Keratinocyte (primary cell): ENCODE data around the gene PRSS53.

Experiments used
- EZH2 ChIP-seq: IDR thresholded peaks from one replicate; pipeline ENCODE4 v1.6.1; 2012; ENCODE audit warnings: inconsistent platforms, mild to moderate bottlenecking, low read length, moderate library complexity
- TF ChIP-seq, protein P1 (sequence below), 3 experiments: IDR thresholded peaks in 1 of 3; conservative IDR thresholded peaks in 1 of 3; optimal IDR thresholded peaks in 1 of 3; 2 replicates in 2 of 3; 3 replicates in 1 of 3; pipeline versions ENCODE3 to v1.5.1; 2011; ENCODE audit warnings: low read length in 3 of 3, mild to moderate bottlenecking in 3 of 3, moderate library complexity in 2 of 3, control low read depth in 1 of 3, inconsistent platforms in 1 of 3; ENCODE audit not compliant: insufficient read depth in 2 of 3; ENCODE audit errors: extremely low read depth in 1 of 3

DNA sequence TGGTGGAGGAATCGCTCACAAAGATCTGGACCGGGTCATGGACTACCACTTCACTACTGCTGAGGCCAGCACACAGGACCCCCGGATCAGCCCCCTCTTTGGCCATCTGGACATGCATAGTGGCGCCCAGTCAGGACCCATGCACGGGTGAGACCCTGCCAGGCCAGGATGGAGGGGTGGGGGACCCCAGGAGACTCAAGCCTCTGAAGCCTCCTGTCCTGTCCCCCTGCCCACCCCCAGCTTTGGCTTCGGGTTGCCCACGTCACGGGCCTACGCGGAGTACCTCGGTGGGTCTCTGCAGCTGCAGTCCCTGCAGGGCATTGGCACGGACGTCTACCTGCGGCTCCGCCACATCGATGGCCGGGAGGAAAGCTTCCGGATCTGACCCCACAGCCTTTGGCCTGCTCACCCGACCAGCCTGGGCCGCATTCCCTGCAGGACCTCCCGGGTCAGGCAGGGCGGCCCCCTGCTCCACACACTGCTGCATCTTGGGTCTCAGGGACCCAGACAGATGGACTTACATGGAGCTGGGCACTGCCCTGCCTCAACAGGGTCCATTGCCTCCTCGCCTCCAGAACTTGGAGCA lies 23.2 kb upstream of the PRSS53 start:
- TF ChIP-seq, protein P1, sequence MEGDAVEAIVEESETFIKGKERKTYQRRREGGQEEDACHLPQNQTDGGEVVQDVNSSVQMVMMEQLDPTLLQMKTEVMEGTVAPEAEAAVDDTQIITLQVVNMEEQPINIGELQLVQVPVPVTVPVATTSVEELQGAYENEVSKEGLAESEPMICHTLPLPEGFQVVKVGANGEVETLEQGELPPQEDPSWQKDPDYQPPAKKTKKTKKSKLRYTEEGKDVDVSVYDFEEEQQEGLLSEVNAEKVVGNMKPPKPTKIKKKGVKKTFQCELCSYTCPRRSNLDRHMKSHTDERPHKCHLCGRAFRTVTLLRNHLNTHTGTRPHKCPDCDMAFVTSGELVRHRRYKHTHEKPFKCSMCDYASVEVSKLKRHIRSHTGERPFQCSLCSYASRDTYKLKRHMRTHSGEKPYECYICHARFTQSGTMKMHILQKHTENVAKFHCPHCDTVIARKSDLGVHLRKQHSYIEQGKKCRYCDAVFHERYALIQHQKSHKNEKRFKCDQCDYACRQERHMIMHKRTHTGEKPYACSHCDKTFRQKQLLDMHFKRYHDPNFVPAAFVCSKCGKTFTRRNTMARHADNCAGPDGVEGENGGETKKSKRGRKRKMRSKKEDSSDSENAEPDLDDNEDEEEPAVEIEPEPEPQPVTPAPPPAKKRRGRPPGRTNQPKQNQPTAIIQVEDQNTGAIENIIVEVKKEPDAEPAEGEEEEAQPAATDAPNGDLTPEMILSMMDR (optimal IDR thresholded peaks at IDR 0.05 in 1 of 3, IDR thresholded peaks at IDR 0.05 in 1 of 3, conservative IDR thresholded peaks at IDR 0.05 in 1 of 3; ENCODE audit: extremely low read depth in 1 of 3, insufficient read depth in 2 of 3, low read length in 3 of 3): no peak
- no peak for TF ChIP-seq EZH2
